ENCODE data around the gene TPSB2.
"Not testable (repeated sequence)": the region's sequence is repeated elsewhere in the genome, so short reads cannot be mapped to it uniquely, and the experiment has no call there.

The TPSB2 gene

DNA sequence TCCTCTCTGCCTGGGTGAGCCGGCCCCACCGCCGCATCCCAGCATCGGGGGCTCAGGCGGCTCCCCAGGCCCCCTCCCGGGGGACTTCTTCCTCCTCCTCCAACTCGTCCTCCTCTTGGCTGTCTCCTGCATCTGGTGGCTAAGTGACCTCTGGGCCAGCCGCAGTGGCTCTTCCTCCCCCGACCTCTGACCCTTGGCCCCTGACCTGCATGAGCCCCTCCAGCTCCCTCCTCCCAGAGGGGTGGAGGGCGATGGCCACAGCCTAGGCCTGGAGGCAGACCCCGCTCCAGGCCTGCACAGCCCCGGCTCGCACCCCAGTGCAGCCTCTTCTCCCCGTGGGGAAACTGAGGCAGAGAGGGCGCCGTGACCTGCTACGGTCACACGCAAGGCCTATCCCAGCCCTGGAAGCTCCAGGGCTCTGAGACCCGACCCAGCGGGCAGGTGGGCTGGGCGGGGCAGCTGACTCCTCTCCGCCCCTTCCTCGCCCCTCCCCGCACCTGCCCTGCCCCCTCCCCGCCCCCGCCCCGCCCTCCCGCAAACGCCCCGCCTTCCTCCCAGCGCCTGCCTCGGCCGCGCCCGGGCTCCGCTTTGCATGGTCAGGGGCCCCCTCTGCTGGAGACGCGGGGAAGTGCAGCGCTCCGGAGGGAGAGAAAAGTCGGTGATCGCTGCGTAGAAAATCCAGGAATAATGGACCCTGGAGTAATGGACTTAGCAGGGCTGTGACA lies 19.2 kb upstream of the TPSB2 start:
- not testable (repeated sequence) for H3K4me1 ChIP-seq (ENCODE audit: control insufficient read depth, insufficient read depth, low read length); DNase-seq (ENCODE audit: low read depth); H3K9ac ChIP-seq (ENCODE audit: low read length); H3K4me3 ChIP-seq (ENCODE audit: low read length); H3K9me3 ChIP-seq (ENCODE audit: control insufficient read depth, low read length); H3K36me3 ChIP-seq (ENCODE audit: control insufficient read depth, insufficient read depth, low read length, severe bottlenecking)
- peaks cover 26% of the 10 kb centered on the region for H3K27me3 ChIP-seq (replicated peaks; ENCODE audit: control insufficient read depth, insufficient read depth, low read length)

DNA sequence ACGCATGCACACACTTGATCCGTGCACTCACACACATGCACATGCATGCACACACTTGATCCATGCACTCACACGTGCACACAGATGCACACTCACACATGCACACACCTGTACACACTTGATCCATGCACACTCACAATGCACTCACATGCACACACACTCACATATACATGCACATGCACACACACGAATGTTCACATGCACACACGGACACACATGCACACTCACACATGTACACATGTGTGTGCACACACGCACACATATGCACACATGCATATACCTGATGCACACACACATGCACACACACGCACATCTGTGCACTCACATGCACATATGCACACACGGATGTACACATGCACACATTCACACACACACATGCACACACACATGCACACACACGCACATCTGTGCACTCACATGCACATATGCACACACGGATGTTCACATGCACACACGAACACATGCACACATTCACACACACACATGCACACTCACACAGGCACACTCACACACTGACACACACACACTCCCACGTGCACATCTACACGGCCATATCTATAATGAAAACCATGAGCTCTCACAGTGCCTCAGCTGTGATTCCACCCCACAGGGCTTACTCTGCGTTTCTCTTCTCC lies 18.0 kb upstream of the TPSB2 start:
- H3K4me3 ChIP-seq (ENCODE audit: low read length); H3K9ac ChIP-seq (ENCODE audit: low read length); DNase-seq (ENCODE audit: low read depth); H3K9me3 ChIP-seq (ENCODE audit: control insufficient read depth, low read length); H3K36me3 ChIP-seq (ENCODE audit: control insufficient read depth, insufficient read depth, low read length, severe bottlenecking); H3K4me1 ChIP-seq (ENCODE audit: control insufficient read depth, insufficient read depth, low read length): not testable (repeated sequence)
- peaks cover 29% of the 10 kb centered on the region for H3K27me3 ChIP-seq (replicated peaks; ENCODE audit: control insufficient read depth, insufficient read depth, low read length)

DNA sequence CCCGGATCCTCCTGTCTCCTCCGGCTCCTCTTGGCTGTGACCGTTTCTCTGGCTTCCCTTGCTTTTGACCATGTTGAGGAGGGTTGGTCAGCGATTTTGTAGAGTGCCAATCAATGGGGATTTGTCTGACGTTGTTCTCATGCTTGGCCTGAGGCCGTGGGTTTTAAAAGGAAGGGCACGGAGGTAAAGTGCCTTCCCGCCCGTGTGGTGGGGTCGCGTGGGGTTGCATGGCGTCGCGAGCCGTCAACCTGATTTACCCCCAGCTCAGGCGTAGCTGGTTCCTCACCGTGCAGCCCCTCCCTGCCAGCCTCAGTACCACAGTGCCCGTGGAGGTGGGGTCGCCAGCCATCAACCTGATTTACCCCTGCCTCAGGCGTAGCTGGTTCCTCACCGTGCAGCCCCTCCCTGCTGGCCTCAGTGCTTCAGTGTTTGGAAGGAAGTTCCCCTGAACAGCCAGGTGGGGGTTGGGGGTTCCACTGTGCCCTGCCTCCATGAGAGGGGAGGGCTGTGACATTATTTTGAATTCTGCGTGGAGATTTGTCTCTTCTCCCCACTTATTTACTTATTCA lies 15.6 kb upstream of the TPSB2 start:
- Histone ChIP-seq H3K36me3 (ENCODE audit: control insufficient read depth, insufficient read depth, low read length, severe bottlenecking) (no peaks in the 10 kb centered on the region), H3K4me1 (ENCODE audit: control insufficient read depth, insufficient read depth, low read length) (no peaks in the 10 kb centered on the region), H3K4me3 (ENCODE audit: low read length) (no peak overlapping the region), H3K27me3 (replicated peaks; ENCODE audit: control insufficient read depth, insufficient read depth, low read length) (peaks cover 29% of the 10 kb centered on the region), H3K9me3 (ENCODE audit: control insufficient read depth, low read length) (no peaks in the 10 kb centered on the region), H3K9ac (ENCODE audit: low read length) (no peak overlapping the region)
- no peak for DNase-seq (ENCODE audit: low read depth)

DNA sequence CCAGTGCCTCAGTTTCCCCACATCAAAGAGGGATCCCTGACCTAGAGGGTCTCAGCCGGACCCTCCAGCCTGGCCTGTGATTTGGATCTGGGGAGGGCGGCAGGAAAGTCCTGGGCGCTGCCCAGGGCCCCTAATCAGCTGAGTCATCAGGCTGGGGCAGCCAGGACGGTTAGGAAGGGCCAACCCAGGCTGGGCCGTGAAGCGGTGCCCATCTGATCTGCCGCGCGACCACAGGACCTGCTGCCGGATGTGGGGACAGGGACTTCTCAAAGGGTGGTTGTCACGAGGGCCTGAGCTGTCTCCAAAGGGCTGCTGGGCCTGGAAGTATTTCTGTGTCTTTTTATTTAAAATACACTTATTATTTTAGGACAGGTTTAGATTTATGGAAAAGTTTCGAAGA lies 14.9 kb upstream of the TPSB2 start:
- no peaks in the 10 kb centered on the region for H3K36me3 ChIP-seq (ENCODE audit: control insufficient read depth, insufficient read depth, low read length, severe bottlenecking)
- DNase-seq (ENCODE audit: low read depth) = no peak
- no peak overlapping the region for H3K4me3 ChIP-seq (ENCODE audit: low read length)
- H3K9ac ChIP-seq (ENCODE audit: low read length) = no peak overlapping the region
- H3K4me1 ChIP-seq (ENCODE audit: control insufficient read depth, insufficient read depth, low read length) = no peaks in the 10 kb centered on the region
- peaks cover 29% of the 10 kb centered on the region for H3K27me3 ChIP-seq (replicated peaks; ENCODE audit: control insufficient read depth, insufficient read depth, low read length)
- H3K9me3 ChIP-seq (ENCODE audit: control insufficient read depth, low read length) = no peaks in the 10 kb centered on the region

DNA sequence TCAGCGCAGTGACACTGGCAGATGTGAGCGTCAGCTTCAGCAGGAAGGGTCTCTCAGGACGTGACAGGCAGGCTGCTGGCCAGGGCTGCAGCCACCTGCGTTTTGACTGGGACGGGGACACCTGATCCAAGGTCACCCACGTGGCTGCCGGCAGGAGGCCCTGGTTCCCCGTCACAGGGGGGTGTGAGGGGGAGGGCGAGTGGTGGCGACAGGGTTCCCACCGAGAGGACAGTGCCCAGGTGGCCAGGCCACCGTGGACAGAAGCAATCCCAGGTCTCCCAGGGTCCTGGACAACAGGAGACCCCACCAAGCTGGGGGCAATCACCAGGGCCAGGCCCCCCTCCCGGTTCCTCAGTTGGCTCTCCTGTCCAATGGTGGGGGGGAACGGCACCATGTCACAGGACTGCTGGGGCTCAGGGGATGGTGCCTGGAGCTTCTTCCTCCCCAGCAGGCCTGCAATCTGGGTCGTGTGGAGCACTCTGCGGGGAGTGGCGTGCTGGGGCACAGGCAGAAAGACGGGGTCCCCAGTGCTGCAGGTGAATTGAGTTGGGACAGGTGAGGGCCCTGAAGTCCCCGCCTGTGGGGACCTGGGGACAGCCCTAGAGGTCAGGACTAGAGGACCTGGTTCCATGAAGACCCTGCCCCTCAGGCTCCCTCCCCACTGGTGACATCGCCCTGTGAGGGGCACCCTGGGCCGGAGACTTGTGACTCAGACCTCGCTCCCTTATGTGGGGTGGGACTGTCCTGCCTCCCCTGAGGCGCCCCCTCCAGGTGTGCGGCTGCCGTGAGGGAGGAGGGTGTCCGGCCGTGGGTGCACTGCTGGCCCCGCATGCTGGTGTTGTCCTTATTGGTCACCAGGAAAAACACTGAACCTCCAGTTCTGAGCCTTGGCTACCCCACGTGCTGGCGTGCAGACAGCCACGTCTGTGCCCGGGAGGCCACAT lies 14.2 kb upstream of the TPSB2 start:
- not testable (repeated sequence) for H3K9ac ChIP-seq (ENCODE audit: low read length); H3K36me3 ChIP-seq (ENCODE audit: control insufficient read depth, insufficient read depth, low read length, severe bottlenecking); DNase-seq (ENCODE audit: low read depth); H3K9me3 ChIP-seq (ENCODE audit: control insufficient read depth, low read length); H3K4me3 ChIP-seq (ENCODE audit: low read length); H3K4me1 ChIP-seq (ENCODE audit: control insufficient read depth, insufficient read depth, low read length)
- peaks cover 29% of the 10 kb centered on the region for H3K27me3 ChIP-seq (replicated peaks; ENCODE audit: control insufficient read depth, insufficient read depth, low read length)

DNA sequence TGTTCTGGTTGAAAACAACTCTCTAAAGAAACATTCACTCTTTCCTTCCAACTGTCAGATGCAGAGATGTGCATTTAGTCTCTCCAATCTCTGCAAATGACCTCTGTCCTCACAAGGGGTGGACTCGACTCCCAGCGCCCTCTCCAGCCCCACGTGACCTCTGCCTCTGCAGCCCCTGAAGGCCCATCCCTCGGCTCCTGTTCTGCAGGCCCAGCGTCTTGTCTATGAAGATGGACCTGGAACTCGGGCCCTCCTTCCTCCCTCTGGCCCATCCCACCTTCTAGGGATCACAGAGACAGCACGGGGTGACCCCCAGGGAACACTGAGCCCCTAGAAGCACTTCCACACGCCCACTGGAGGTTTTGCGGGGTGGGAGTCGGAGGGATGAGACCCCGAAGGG lies 13.4 kb upstream of the TPSB2 start:
- not testable (repeated sequence) for H3K9me3 ChIP-seq (ENCODE audit: control insufficient read depth, low read length); H3K9ac ChIP-seq (ENCODE audit: low read length); H3K4me1 ChIP-seq (ENCODE audit: control insufficient read depth, insufficient read depth, low read length); H3K36me3 ChIP-seq (ENCODE audit: control insufficient read depth, insufficient read depth, low read length, severe bottlenecking); H3K4me3 ChIP-seq (ENCODE audit: low read length); DNase-seq (ENCODE audit: low read depth)
- peaks cover 29% of the 10 kb centered on the region for H3K27me3 ChIP-seq (replicated peaks; ENCODE audit: control insufficient read depth, insufficient read depth, low read length)

DNA sequence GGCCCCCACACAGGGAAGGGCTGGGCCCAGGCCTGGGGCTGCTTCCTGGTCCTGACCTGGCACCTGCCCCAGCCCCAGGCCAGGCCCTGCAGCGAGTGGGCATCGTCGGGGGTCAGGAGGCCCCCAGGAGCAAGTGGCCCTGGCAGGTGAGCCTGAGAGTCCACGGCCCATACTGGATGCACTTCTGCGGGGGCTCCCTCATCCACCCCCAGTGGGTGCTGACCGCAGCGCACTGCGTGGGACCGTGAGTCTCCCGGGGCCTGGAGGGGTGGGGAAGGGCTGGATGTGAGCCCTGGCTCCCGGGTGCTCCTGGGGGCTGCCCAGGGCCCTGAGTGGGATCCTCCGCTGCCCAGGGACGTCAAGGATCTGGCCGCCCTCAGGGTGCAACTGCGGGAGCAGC lies 11.1 kb upstream of the TPSB2 start:
- peaks cover 17% of the 10 kb centered on the region for H3K27me3 ChIP-seq (replicated peaks; ENCODE audit: control insufficient read depth, insufficient read depth, low read length)
- not testable (repeated sequence) for H3K4me1 ChIP-seq (ENCODE audit: control insufficient read depth, insufficient read depth, low read length); H3K36me3 ChIP-seq (ENCODE audit: control insufficient read depth, insufficient read depth, low read length, severe bottlenecking); H3K9me3 ChIP-seq (ENCODE audit: control insufficient read depth, low read length); DNase-seq (ENCODE audit: low read depth); H3K4me3 ChIP-seq (ENCODE audit: low read length); H3K9ac ChIP-seq (ENCODE audit: low read length)

DNA sequence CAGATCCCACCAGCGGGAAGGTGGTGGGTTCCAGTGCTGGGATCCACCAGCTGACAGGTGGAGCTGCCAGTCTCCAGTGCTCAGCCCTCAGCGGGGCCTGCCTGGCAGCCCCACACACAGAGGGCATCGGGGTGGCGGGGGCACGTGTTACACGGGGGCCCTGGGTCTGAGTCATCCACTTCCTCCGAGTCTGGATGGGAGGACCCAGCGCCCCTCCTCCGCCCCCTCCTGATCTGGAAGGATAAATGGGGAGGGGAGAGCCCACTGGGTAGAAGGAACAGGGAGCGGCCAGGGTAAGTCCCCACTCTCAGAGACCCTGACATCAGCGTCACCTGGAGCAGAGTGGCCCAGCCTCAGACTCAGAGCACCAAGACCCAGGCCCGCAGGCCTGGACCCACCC lies 10.5 kb upstream of the TPSB2 start, which contains the start of gene TPSAB1:
Gene TPSAB1, plus strand, starts transcription at position 270 of the 400 bp plus-strand sequence. CDS start 234 bp downstream, outside the sequence.
- H3K36me3 ChIP-seq (ENCODE audit: control insufficient read depth, insufficient read depth, low read length, severe bottlenecking); DNase-seq (ENCODE audit: low read depth); H3K9ac ChIP-seq (ENCODE audit: low read length); H3K4me3 ChIP-seq (ENCODE audit: low read length); H3K4me1 ChIP-seq (ENCODE audit: control insufficient read depth, insufficient read depth, low read length); H3K9me3 ChIP-seq (ENCODE audit: control insufficient read depth, low read length): not testable (repeated sequence)
- peaks cover 11% of the 10 kb centered on the region for H3K27me3 ChIP-seq (replicated peaks; ENCODE audit: control insufficient read depth, insufficient read depth, low read length)

DNA sequence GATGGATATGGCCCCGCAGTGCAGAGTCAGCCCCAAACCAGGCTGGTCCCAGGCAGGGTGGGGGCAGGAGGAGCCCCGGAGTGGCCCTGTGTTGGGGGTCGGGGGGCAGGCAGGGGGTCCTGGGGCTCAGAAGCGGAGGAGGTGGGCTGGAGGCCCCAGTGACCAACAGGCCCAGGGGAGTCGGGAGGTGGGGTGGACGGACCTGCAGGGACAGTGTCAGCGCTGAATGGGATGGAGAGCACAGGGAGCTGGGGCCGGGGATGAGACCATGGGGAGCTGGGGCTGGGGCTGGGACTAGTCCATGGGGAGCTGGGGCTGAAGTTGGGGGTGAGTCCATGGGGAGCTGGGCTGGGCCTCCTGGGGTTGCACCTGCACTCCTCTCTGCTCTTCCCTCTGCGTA lies 9.6 kb upstream of the TPSB2 start:
- not testable (repeated sequence) for H3K9me3 ChIP-seq (ENCODE audit: control insufficient read depth, low read length); DNase-seq (ENCODE audit: low read depth); H3K4me1 ChIP-seq (ENCODE audit: control insufficient read depth, insufficient read depth, low read length)

DNA sequence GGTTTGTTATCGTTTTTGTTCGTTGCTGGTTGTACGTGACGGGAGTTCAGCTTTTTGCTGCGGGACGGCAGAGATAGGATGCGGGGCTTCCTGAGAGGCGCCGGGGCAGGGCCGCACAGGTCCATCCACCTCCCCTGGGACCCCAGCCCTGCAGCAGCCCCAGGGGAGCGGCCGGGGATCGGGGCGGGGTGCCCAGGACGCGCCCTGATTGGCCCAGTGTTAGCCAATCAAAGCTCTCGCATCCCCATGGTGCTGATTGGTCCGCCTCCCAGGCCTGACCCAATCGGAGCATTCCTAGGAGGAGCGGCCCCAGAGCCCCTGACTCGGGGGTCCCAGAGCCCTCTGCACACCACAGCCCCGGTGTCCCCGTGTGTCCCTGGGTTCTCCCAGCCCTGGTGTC lies 8.9 kb upstream of the TPSB2 start:
- H3K9ac ChIP-seq (ENCODE audit: low read length) = not testable (repeated sequence)

More for the DNA sequence above, 9.6 kb upstream of the TPSB2 start:
- H3K36me3 ChIP-seq (ENCODE audit: control insufficient read depth, insufficient read depth, low read length, severe bottlenecking); H3K4me3 ChIP-seq (ENCODE audit: low read length); H3K9ac ChIP-seq (ENCODE audit: low read length); H3K27me3 ChIP-seq (replicated peaks; ENCODE audit: control insufficient read depth, insufficient read depth, low read length): not testable (repeated sequence)

DNA sequence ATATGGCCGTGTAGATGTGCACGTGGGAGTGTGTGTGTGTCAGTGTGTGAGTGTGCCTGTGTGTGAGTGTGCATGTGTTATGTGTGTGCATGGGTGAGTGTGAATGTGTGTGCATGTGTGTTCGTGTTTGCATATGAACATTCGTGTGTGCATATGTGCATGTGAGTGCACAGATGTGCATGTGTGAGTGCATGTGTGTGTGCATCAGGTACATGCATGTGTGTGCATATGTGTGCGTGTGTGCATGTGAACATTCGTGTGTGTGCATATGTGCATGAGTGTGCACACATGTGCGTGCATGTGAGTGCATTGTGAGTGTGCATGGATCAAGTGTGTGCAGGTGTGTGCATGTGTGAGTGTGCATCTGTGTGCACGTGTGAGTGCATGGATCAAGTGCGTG lies 8.0 kb upstream of the TPSB2 start:
- Histone ChIP-seq H3K9ac (ENCODE audit: low read length) (no peak overlapping the region), H3K4me3 (ENCODE audit: low read length) (no peak overlapping the region), H3K4me1 (ENCODE audit: control insufficient read depth, insufficient read depth, low read length) (no peaks in the 10 kb centered on the region), H3K27me3 (replicated peaks; ENCODE audit: control insufficient read depth, insufficient read depth, low read length) (peaks cover 4% of the 10 kb centered on the region), H3K36me3 (ENCODE audit: control insufficient read depth, insufficient read depth, low read length, severe bottlenecking) (no peaks in the 10 kb centered on the region), H3K9me3 (ENCODE audit: control insufficient read depth, low read length) (no peaks in the 10 kb centered on the region)
- DNase-seq (ENCODE audit: low read depth) = no peak

More for the DNA sequence above, 8.9 kb upstream of the TPSB2 start:
- not testable (repeated sequence) for H3K4me3 ChIP-seq (ENCODE audit: low read length); DNase-seq (ENCODE audit: low read depth); H3K9me3 ChIP-seq (ENCODE audit: control insufficient read depth, low read length); H3K27me3 ChIP-seq (replicated peaks; ENCODE audit: control insufficient read depth, insufficient read depth, low read length); H3K36me3 ChIP-seq (ENCODE audit: control insufficient read depth, insufficient read depth, low read length, severe bottlenecking); H3K4me1 ChIP-seq (ENCODE audit: control insufficient read depth, insufficient read depth, low read length)
